Gastrocnemius medialis (tissue), 4 donors: ENCODE results near the gene WDR7.

ENCODE experiments used
- CTCF ChIP-seq, 5 experiments: fragments of 450-650 bp in 3 of 5; fragments of 200-600 bp in 2 of 5; sonication (generic) in 2 of 5; IDR thresholded peaks in 4 of 5; conservative IDR thresholded peaks in 1 of 5; 1 replicate in 4 of 5; 2 replicates in 1 of 5; pipeline ENCODE4 v1.5.1; 2016 to 2019; ENCODE audit warnings: antibody characterized with exemption in 5 of 5, mild to moderate bottlenecking in 3 of 5, moderate library complexity in 3 of 5
- POLR2A ChIP-seq, 2 donors: fragments of 450-650 bp; IDR thresholded peaks; one replicate each; pipeline ENCODE4 v1.6.1; 2017; ENCODE audit warnings: antibody characterized with exemption in 2 of 2, mild to moderate bottlenecking in 2 of 2, moderate library complexity in 2 of 2

- TF ChIP-seq POLR2A (IDR thresholded peaks at IDR 0.05) = no peak
- TF ChIP-seq CTCF (IDR thresholded peaks at IDR 0.05 in 4 of 5, conservative IDR thresholded peaks at IDR 0.05 in 1 of 5) = no peak
Measured at GRCh38 chr18:56878711-56879110, 227.6 kb downstream of the WDR7 start.
